Colonic mucosa (tissue), 4 donors: ENCODE results near the gene EYS. TPM values are rescaled to one million over a fixed set of nuclear protein-coding genes. Genes with fewer than 3 reads are reported as not detected.
"Not testable (repeated sequence)": the region's sequence is repeated elsewhere in the genome, so short reads cannot be mapped to it uniquely, and the experiment has no call there.

ENCODE experiments used
- DNase-seq: peaks from one replicate; pipeline ENCODE4 v3.0.0-alpha.2; 2020
- H3K27ac ChIP-seq: fragments of 200-600 bp; one replicate; pipeline ENCODE4 v1.8.0; 2021
- H3K27me3 ChIP-seq: fragments of 200-600 bp; one replicate; pipeline ENCODE4 v1.8.0; 2021
- H3K36me3 ChIP-seq: fragments of 200-600 bp; one replicate; pipeline ENCODE4 v1.8.0; 2021
- H3K4me1 ChIP-seq: fragments of 200-600 bp; one replicate; pipeline ENCODE4 v1.8.0; 2021; ENCODE audit warnings: mild to moderate bottlenecking
- H3K4me3 ChIP-seq: fragments of 200-600 bp; one replicate; pipeline ENCODE4 v1.8.0; 2021
- H3K9ac ChIP-seq, 2 donors: one replicate each; pipeline ENCODE4 v1.7.0; 2013; ENCODE audit warnings: control low read depth in 2 of 2, low read depth in 2 of 2, low read length in 2 of 2
- H3K9me3 ChIP-seq: fragments of 200-600 bp; one replicate; pipeline ENCODE4 v1.8.0; 2021
- CTCF ChIP-seq: fragments of 200-600 bp; IDR thresholded peaks from one replicate; pipeline ENCODE4 v1.8.0; 2022; ENCODE audit warnings: antibody characterized with exemption, mild to moderate bottlenecking
- intact Hi-C: fragments of 100-400 bp; cut with DNase I; formaldehyde crosslinking; loops from one replicate; pipeline ENCODE4 v1.14.1; 2022
- total RNA-seq, 2 donors: library from RNA; stranded (reverse); fragmentation: NEBNext Ultra II Directional in 1 of 2; extraction: Animal tissue kit (Norgen Biotek cat#: 25700) in 1 of 2; gene quantifications; one replicate each; pipeline ENCODE4 v1.2.1, GENCODE V29; 2021
- donor health status: healthy.
- donor health status: DM: no; HTN: no; CAD: no.
- donor health status: DM: no; HTN: no; CAD: no.

Gene EYS
- total RNA-seq, 2 donors from 2014 or later: 0.64 to 0.82 TPM

DNA sequence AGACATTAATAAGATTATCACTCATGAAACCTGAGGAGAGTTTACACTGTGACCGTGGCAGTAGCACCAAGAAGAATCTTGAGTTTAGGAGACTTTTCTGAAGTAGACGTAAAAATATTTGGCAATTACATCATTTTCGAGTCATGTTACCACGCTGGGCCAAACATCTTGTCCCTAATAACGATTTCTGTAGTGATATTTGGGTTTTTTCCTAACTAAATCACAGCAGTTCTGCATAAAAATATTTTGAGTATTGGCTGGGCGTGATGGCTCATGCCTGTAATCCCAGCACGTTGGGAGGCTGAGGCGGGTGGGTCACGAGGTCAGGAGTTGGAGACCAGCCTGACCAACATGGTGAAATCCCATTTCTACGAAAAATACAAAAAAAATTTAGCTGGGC, 1809.1 kb downstream of the EYS start:
- DNase-seq: no peak
- Histone ChIP-seq H3K9ac (no peak overlapping the region), H3K27ac (no peak overlapping the region), H3K36me3 (no peaks in the 10 kb centered on the region), H3K4me3 (no peak overlapping the region), H3K4me1 (no peaks in the 10 kb centered on the region), H3K27me3 (no peaks in the 10 kb centered on the region), H3K9me3 (no peaks in the 10 kb centered on the region)
- TF ChIP-seq CTCF: no peak
- intact Hi-C loops: no loop called here

GRCh38 chr6:63897459-63897858, 1809.6 kb downstream of the EYS start:
- no peaks in the 10 kb centered on the region for H3K9me3 ChIP-seq
- no peak for DNase-seq
- TF ChIP-seq CTCF: no peak
- no peak overlapping the region for H3K27ac ChIP-seq
- no peaks in the 10 kb centered on the region for H3K36me3 ChIP-seq
- no peak overlapping the region for H3K4me3 ChIP-seq
- H3K9ac ChIP-seq: no peak overlapping the region
- H3K4me1 ChIP-seq: no peaks in the 10 kb centered on the region
- intact Hi-C loops: no loop called here
- H3K27me3 ChIP-seq: no peaks in the 10 kb centered on the region

DNA sequence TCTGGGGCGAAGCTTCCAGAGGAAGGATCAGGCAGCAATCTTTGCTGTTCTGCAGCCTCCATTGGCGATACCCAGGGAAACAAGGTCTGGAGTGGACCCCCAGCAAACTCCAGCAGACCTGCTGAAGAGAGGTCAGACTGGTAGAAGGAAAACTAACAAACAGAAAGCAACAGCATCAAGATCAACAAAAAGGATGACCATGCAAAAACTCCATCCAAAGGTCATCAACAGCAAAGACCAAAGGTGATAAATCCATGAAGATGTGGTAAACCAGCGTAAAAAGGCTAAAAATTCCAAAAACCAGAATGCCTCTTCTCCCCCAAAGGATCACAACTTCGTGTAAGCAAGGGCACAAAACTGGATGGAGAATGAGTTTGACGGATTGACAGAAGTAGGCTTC, 1818.6 kb downstream of the EYS start:
- Histone ChIP-seq H3K4me3 (no peak overlapping the region), H3K9me3 (no peaks in the 10 kb centered on the region), H3K4me1 (no peaks in the 10 kb centered on the region), H3K27me3 (no peaks in the 10 kb centered on the region), H3K36me3 (no peaks in the 10 kb centered on the region), H3K27ac (no peak overlapping the region), H3K9ac (no peak overlapping the region)
- DNase-seq: no peak
- no peak for TF ChIP-seq CTCF
- intact Hi-C loops: no loop called here

- intact Hi-C loops, DNase-seq, H3K27ac ChIP-seq, H3K9ac ChIP-seq, H3K4me1 ChIP-seq, H3K27me3 ChIP-seq, H3K4me3 ChIP-seq, H3K36me3 ChIP-seq, H3K9me3 ChIP-seq: not testable (repeated sequence)
These were observed 1819.2 kb downstream of the EYS start for GRCh38 chr6:63887804-63888203.

DNA sequence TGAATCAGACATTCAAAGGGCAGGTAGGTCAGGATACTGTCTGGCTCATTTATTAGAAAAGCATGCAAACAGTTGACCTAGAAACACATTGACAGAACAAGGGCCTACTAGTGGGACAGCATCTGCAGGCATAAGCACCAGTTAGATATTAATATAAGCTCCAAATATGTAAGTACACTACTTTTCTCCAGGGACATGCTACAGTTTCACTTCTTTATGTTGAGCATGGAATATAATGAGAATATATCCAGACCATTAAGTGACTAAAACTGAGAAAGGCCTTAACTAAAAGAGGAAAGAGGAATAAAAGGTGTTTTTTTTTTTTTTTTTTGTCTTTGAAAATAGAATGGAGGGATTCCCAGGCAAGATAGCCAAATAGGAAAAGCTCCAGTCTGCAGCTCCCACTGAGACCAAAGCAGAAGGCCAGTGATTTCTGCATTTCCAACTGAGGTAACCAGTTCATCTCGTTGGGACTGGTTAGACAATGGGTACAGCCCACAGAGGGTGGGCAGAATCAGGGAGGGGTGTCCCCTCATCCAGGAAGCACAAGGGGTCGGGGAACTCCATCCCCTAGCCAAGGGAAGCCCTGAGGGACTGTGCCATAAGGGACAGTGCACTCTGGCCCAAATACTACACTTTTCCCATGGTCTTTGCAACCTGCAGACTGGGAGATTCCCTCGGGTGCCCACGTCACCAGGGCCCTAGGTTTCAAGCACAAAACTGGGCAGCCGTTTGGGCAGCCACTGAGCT, 1819.8 kb downstream of the EYS start:
- intact Hi-C loops: no loop called here
- no peaks in the 10 kb centered on the region for H3K27me3 ChIP-seq
- no peak for TF ChIP-seq CTCF
- H3K4me3 ChIP-seq: no peak overlapping the region
- no peaks in the 10 kb centered on the region for H3K4me1 ChIP-seq
- DNase-seq: no peak
- no peaks in the 10 kb centered on the region for H3K9me3 ChIP-seq
- no peaks in the 10 kb centered on the region for H3K36me3 ChIP-seq
- no peak overlapping the region for H3K27ac ChIP-seq
- no peak overlapping the region for H3K9ac ChIP-seq

GRCh38 chr6:63886341-63886740, 1820.7 kb downstream of the EYS start:
- no peak for DNase-seq

More at GRCh38 chr6:63886341-63886740, 1820.7 kb downstream of the EYS start:
- intact Hi-C loops: no loop called here
- Histone ChIP-seq H3K9me3 (no peaks in the 10 kb centered on the region), H3K27me3 (no peaks in the 10 kb centered on the region), H3K36me3 (no peaks in the 10 kb centered on the region), H3K4me3 (no peak overlapping the region), H3K4me1 (no peaks in the 10 kb centered on the region), H3K9ac (no peak overlapping the region), H3K27ac (no peak overlapping the region)
- TF ChIP-seq CTCF: no peak
